IMR-90 (cell line): ENCODE results near the gene SLC6A7. TPM values are rescaled to one million over a fixed set of nuclear protein-coding genes. Genes with fewer than 3 reads are reported as not detected.

Source experiments
- ATAC-seq: fragments of 200-7000 bp; cut with Tn5 transposase; 2 replicates; pipeline ENCODE4 v1.9.1; 2020; ENCODE audit warnings: low read depth, mild to moderate bottlenecking, moderate library complexity
- BruUV-seq: library from RNA; stranded (reverse); fragments of 400-500 nt; replicated peaks from 2 replicates; lab custom pipeline; 2021; lab: Mats Ljungman, UMichigan
- CTCF ChIA-PET: fragments of 300-600 bp; formaldehyde crosslinking; extraction: SDS; loops from one replicate; lab custom pipeline; 2021; ENCODE audit warnings: antibody characterized with exemption; lab: Yijun Ruan, JAX
- POLR2A ChIA-PET: fragments of 300-600 bp; sonication (Branson Sonifier 250); formaldehyde crosslinking; loops from one replicate; lab custom pipeline; 2022; ENCODE audit warnings: antibody characterized with exemption; ENCODE audit not compliant: unreplicated experiment; lab: Charles Lee
- DNase-seq: peaks from one replicate; pipeline ENCODE4 v3.0.0; 2013
- H2AFZ ChIP-seq: replicated peaks from 2 replicates; pipeline ENCODE3; 2013; ENCODE audit warnings: low read length, mild to moderate bottlenecking; ENCODE audit not compliant: poor library complexity
- H2AK5ac ChIP-seq: 2 replicates; pipeline ENCODE4 v1.6.1; 2013; ENCODE audit warnings: low read depth, low read length, inconsistent platforms
- H2AK9ac ChIP-seq: replicated peaks from 2 replicates; pipeline ENCODE3; 2013; ENCODE audit warnings: mild to moderate bottlenecking, low read depth, low read length, moderate library complexity; ENCODE audit not compliant: poor library complexity
- H2BK120ac ChIP-seq: 2 replicates; pipeline ENCODE4 v1.6.1; 2013; ENCODE audit warnings: low read depth, low read length, inconsistent platforms
- H2BK15ac ChIP-seq: 3 replicates; pipeline ENCODE4 v1.6.1; 2013; ENCODE audit warnings: low read depth, low read length, inconsistent platforms
- H2BK20ac ChIP-seq: 2 replicates; pipeline ENCODE4 v1.6.1; 2013; ENCODE audit warnings: low read depth, mild to moderate bottlenecking, inconsistent platforms, low read length, moderate library complexity
- H2BK5ac ChIP-seq: 2 replicates; pipeline ENCODE4 v1.6.1; 2013; ENCODE audit warnings: mild to moderate bottlenecking, low read depth, low read length, inconsistent platforms; ENCODE audit not compliant: poor library complexity, severe bottlenecking
- H3K14ac ChIP-seq: replicated peaks from 2 replicates; pipeline ENCODE4 v1.6.1; 2013; ENCODE audit warnings: low read depth, low read length, inconsistent platforms
- H3K18ac ChIP-seq: 2 replicates; pipeline ENCODE4 v1.6.1; 2013; ENCODE audit warnings: low read depth, low read length, control low read depth
- H3K23ac ChIP-seq: 2 replicates; pipeline ENCODE4 v1.6.1; 2013; ENCODE audit warnings: low read depth, low read length, inconsistent platforms
- H3K27ac ChIP-seq: 2 replicates; pipeline ENCODE4 v1.5.1; 2013; ENCODE audit warnings: mild to moderate bottlenecking, control low read depth, low read length; ENCODE audit not compliant: insufficient read depth
- H3K27me3 ChIP-seq: 2 replicates; pipeline ENCODE4 v1.6.1; 2013; ENCODE audit warnings: low read length; ENCODE audit not compliant: control insufficient read depth, insufficient read depth
- H3K36me3 ChIP-seq: 2 replicates; pipeline ENCODE4 v1.6.1; 2013; ENCODE audit warnings: low read length, mixed read lengths; ENCODE audit not compliant: control insufficient read depth, insufficient read depth
- H3K4ac ChIP-seq: 2 replicates; pipeline ENCODE4 v1.6.1; 2013; ENCODE audit warnings: low read depth, low read length, inconsistent platforms
- H3K4me1 ChIP-seq: 2 replicates; pipeline ENCODE4 v1.6.1; 2013; ENCODE audit warnings: low read length, mixed read lengths; ENCODE audit not compliant: control insufficient read depth, insufficient read depth
- H3K4me2 ChIP-seq: 2 replicates; pipeline ENCODE4 v1.6.1; 2013; ENCODE audit warnings: low read depth, mild to moderate bottlenecking, control low read depth, low read length, moderate library complexity
- H3K4me3 ChIP-seq: 2 replicates; pipeline ENCODE4 v1.5.1; 2013; ENCODE audit warnings: low read depth, mild to moderate bottlenecking, control low read depth, low read length, moderate library complexity; ENCODE audit not compliant: insufficient read depth
- H3K56ac ChIP-seq: 2 replicates; pipeline ENCODE4 v1.6.1; 2013; ENCODE audit warnings: low read length, inconsistent platforms; ENCODE audit not compliant: insufficient read depth; ENCODE audit errors: extremely low read depth
- H3K79me1 ChIP-seq, 2 experiments: 2 replicates each; pipeline ENCODE4 v1.6.1; 2013; ENCODE audit warnings: low read length in 2 of 2, inconsistent platforms in 1 of 2, low read depth in 1 of 2
- H3K9ac ChIP-seq: 2 replicates; pipeline ENCODE4 v1.6.1; 2013; ENCODE audit warnings: low read depth, low read length, control low read depth
- H3K9me1 ChIP-seq: 2 replicates; pipeline ENCODE4 v1.6.1; 2013; ENCODE audit warnings: low read length, inconsistent platforms; ENCODE audit not compliant: insufficient read depth
- H3K9me3 ChIP-seq: 2 replicates; pipeline ENCODE4 v1.6.1; 2013; ENCODE audit warnings: low read length; ENCODE audit not compliant: control insufficient read depth, insufficient read depth
- H4K20me1 ChIP-seq: 2 replicates; pipeline ENCODE4 v1.6.1; 2013; ENCODE audit warnings: low read length, inconsistent platforms; ENCODE audit not compliant: insufficient read depth
- H4K5ac ChIP-seq: 2 replicates; pipeline ENCODE4 v1.6.1; 2013; ENCODE audit warnings: mild to moderate bottlenecking, low read depth, low read length, control low read depth
- H4K8ac ChIP-seq, 2 experiments: 2 replicates each; pipeline ENCODE4 v1.6.1; 2013; ENCODE audit warnings: low read depth in 2 of 2, low read length in 2 of 2, control low read depth in 1 of 2, inconsistent platforms in 1 of 2
- H4K91ac ChIP-seq: 2 replicates; pipeline ENCODE4 v1.6.1; 2013; ENCODE audit warnings: low read depth, low read length, inconsistent platforms; ENCODE audit not compliant: insufficient read depth
- BHLHE40 ChIP-seq: fragments of 150-350 bp; IDR thresholded peaks from 2 replicates; pipeline ENCODE4 v1.6.1; 2016; ENCODE audit warnings: mild to moderate bottlenecking, low read depth, low read length
- CEBPB ChIP-seq: IDR thresholded peaks from 2 replicates; pipeline ENCODE4 v1.6.1; 2012; ENCODE audit warnings: low read depth, low read length, improper control_type of control experiment
- CHD1 ChIP-seq: IDR thresholded peaks from 2 replicates; pipeline ENCODE4 v1.6.1; 2012; ENCODE audit warnings: low read depth, low read length, improper control_type of control experiment
- FOS ChIP-seq: fragments of 150-350 bp; IDR thresholded peaks from 2 replicates; pipeline ENCODE4 v1.6.1; 2016; ENCODE audit warnings: low read depth, low read length
- MAFK ChIP-seq: IDR thresholded peaks from 2 replicates; pipeline ENCODE4 v1.6.1; 2012; ENCODE audit warnings: low read depth, low read length, improper control_type of control experiment
- MXI1 ChIP-seq: IDR thresholded peaks from 2 replicates; pipeline ENCODE4 v1.6.1; 2012; ENCODE audit warnings: low read depth, mild to moderate bottlenecking, low read length, moderate library complexity, borderline replicate concordance
- NFE2L2 ChIP-seq: fragments of 150-350 bp; IDR thresholded peaks from 2 replicates; pipeline ENCODE4 v1.6.1; 2016; ENCODE audit warnings: low read depth, mild to moderate bottlenecking, low read length
- POLR2A ChIP-seq: IDR thresholded peaks from 2 replicates; pipeline ENCODE4 v1.6.1; 2012; ENCODE audit warnings: mild to moderate bottlenecking, low read depth, low read length
- RAD21 ChIP-seq: IDR thresholded peaks from 2 replicates; pipeline ENCODE4 v1.6.1; 2012; ENCODE audit warnings: low read length, improper control_type of control experiment
- RCOR1 ChIP-seq: IDR thresholded peaks from 2 replicates; pipeline ENCODE4 v1.6.1; 2012; ENCODE audit warnings: mild to moderate bottlenecking, low read length, improper control_type of control experiment; ENCODE audit not compliant: insufficient replicate concordance
- SMC3 ChIP-seq: fragments of 150-350 bp; IDR thresholded peaks from 2 replicates; pipeline ENCODE4 v1.6.1; 2016; ENCODE audit warnings: low read depth, mild to moderate bottlenecking, antibody characterized with exemption, low read length, moderate library complexity
- WGBS, 2 experiments: methylation state at CpG; one replicate each; pipeline versions ENCODE4 v1.1.5 to v1.1.7; 2013; ENCODE audit warnings: missing lambda C conversion rate in 2 of 2; ENCODE audit not compliant: insufficient read length in 1 of 2; ENCODE audit errors: extremely low coverage in 2 of 2; 5-methylcytosine and 5-hydroxymethylcytosine counted together
- dilution Hi-C: fragments of 300-500 bp; cut with HindIII; formaldehyde crosslinking; loops from one replicate; pipeline ENCODE4 v1.14.3; 2018; ENCODE audit warnings: low sequenced_read_pairs; ENCODE audit not compliant: unreplicated experiment
- in situ Hi-C: fragments of 300-500 bp; cut with MboI; formaldehyde crosslinking; loops from 3 replicates; pipeline ENCODE4 v1.14.3; 2019; ENCODE audit warnings: low sequenced_read_pairs, inconsistent platforms, mixed read lengths
- intact Hi-C: fragments of 100-400 bp; cut with micrococcal nuclease; formaldehyde crosslinking; loops from 2 replicates; pipeline ENCODE4 v1.10.0; 2022
- polyA plus RNA-seq, 3 experiments: library from polyadenylated mRNA; depleted of rRNA; stranded (reverse); fragments of >200 nt; gene quantifications; 2 replicates each; pipeline ENCODE4 v1.2.3, GENCODE V29; 2012; ENCODE audit warnings: low replicate concordance in 1 of 3
- total RNA-seq: library from RNA; depleted of rRNA; stranded (reverse); fragments of >200 nt; gene quantifications from 2 replicates; pipeline ENCODE4 v1.2.3, GENCODE V29; 2012
- TF ChIP-seq, protein P1 (sequence below): conservative IDR thresholded peaks from 2 replicates; pipeline ENCODE4 v1.5.1; 2012; ENCODE audit warnings: mild to moderate bottlenecking, low read depth, low read length, improper control_type of control experiment
- TF ChIP-seq, protein P2 (sequence below): fragments of 150-350 bp; IDR thresholded peaks from 2 replicates; pipeline ENCODE4 v1.6.1; 2016; ENCODE audit warnings: low read depth, mild to moderate bottlenecking, low read length, moderate library complexity, borderline replicate concordance
- TF ChIP-seq, protein P3 (sequence below): fragments of 150-350 bp; IDR thresholded peaks from 2 replicates; pipeline ENCODE4 v1.6.1; 2017; ENCODE audit warnings: mild to moderate bottlenecking, antibody characterized with exemption, low read length, low read depth

The SLC6A7 gene
- total and polyA plus RNA-seq, 2 of the 4 experiments (the other 2 are of a cell fraction), result under 0.01 TPM; not detected in 1

DNA sequence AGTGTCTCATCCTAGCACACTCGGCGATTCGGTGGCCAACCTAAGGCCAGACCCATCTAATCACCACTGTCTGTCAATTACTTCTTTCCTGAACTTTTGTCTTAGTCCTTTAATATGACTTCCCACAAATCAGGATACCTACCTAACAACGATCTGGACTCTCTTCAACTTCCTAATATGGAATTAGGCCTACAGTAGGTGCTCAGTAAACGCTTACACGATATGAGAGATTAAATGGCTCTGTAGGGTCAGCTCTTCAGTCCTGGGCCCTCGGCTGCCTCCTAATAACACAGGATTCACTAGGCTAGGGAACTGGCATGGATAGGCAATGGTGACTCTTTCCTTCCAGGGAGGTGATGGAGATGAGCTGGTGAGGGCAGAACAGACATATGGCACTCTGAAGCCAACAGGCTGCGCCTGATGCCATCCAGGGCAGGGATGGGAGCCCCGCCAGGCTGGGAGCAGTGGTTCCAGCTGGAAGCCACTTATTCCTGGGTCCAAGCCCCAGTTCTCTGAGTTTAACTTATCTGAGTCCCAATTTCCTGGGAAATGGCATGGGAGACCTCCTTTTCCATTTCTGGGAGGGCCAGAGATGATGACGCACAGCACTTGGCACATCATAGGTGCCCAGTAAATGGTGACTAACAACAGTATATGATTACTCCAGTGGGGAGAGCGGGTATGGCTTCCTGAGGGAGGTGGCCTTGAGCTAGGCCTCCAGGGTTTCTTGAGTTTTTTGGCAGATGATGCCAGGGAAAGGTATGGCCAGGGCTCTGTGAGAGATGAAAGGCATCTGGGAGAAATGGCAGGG lies 41.5 kb upstream of the SLC6A7 start:
- H4K20me1 ChIP-seq, result peaks cover 43% of the 10 kb centered on the region
- H3K4me3 ChIP-seq, result no peak overlapping the region
- peak overlapping the region; percentile 29; the same call in 1 of the 2 replicates for H3K27ac ChIP-seq
- dilution Hi-C loops, result no loop called here
- H3K9me1 ChIP-seq, result peaks cover 27% of the 10 kb centered on the region
- H3K56ac ChIP-seq, result no peak overlapping the region
- peaks cover 54% of the 10 kb centered on the region for H3K4me1 ChIP-seq
- no peaks in the 10 kb centered on the region for H3K9me3 ChIP-seq
- intact Hi-C loops, result no loop called here
- peaks cover 54% of the 10 kb centered on the region for H3K36me3 ChIP-seq
- H4K91ac ChIP-seq, result peak overlapping the region; percentile 28
- peak overlapping the region; percentile 5 for H2AK9ac ChIP-seq
- H2BK15ac ChIP-seq, result no peak overlapping the region
- no peak overlapping the region for H2AFZ ChIP-seq
- peak overlapping the region; percentile 26; the same call in 1 of the 2 replicates for H2BK20ac ChIP-seq
- peak overlapping the region; percentile 20 to 52; a peak in 3 of 4 replicates for H4K8ac ChIP-seq
- peak overlapping the region; percentile 62; the same call in 1 of the 2 replicates for H2BK120ac ChIP-seq
- in situ Hi-C loops, result no loop called here
- WGBS, 2 experiments, result 86% methylated on average over 2 of the region's 11 CpGs; no CpG with 5 or more reads in 1 of the 2 experiments
- POLR2A ChIA-PET, result no interaction called here
- H2AK5ac ChIP-seq, result peak overlapping the region; percentile 77; the same call in 1 of the 2 replicates
- H3K14ac ChIP-seq, result peak overlapping the region; percentile 50
- CTCF ChIA-PET, result interaction anchor here (1.2 kb wide), 1 partner anchor 158 kb away, joined by 3 read pairs; no protein-coding TSS in a partner anchor
- no peak overlapping the region for H3K4me2 ChIP-seq
- H3K27me3 ChIP-seq, result no peaks in the 10 kb centered on the region
- no peak overlapping the region for H3K18ac ChIP-seq
- H3K23ac ChIP-seq, result peak overlapping the region; percentile 78
- DNase-seq (peak; percentile 45), ATAC-seq (no peak)
- peak overlapping the region; percentile 54; the same call in 1 of the 2 replicates for H3K4ac ChIP-seq
- peaks cover 3 to 82% of the 10 kb centered on the region in 2 experiments for H3K79me1 ChIP-seq
- H3K9ac ChIP-seq, result no peak overlapping the region
- no TSS peak for BruUV-seq
- peak overlapping the region; percentile 35; the same call in 1 of the 2 replicates for H4K5ac ChIP-seq
- peak overlapping the region; percentile 42 for H2BK5ac ChIP-seq
- TF ChIP-seq MAFK (no peak), NFE2L2 (no peak), POLR2A (no peak), SMC3 (no peak), FOS (no peak), CHD1 (no peak), RAD21 (no peak), RCOR1 (no peak), CEBPB (no peak), BHLHE40 (no peak), MXI1 (no peak)
- TF ChIP-seq, protein P1, sequence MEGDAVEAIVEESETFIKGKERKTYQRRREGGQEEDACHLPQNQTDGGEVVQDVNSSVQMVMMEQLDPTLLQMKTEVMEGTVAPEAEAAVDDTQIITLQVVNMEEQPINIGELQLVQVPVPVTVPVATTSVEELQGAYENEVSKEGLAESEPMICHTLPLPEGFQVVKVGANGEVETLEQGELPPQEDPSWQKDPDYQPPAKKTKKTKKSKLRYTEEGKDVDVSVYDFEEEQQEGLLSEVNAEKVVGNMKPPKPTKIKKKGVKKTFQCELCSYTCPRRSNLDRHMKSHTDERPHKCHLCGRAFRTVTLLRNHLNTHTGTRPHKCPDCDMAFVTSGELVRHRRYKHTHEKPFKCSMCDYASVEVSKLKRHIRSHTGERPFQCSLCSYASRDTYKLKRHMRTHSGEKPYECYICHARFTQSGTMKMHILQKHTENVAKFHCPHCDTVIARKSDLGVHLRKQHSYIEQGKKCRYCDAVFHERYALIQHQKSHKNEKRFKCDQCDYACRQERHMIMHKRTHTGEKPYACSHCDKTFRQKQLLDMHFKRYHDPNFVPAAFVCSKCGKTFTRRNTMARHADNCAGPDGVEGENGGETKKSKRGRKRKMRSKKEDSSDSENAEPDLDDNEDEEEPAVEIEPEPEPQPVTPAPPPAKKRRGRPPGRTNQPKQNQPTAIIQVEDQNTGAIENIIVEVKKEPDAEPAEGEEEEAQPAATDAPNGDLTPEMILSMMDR, result no peak
- TF ChIP-seq, protein P2, sequence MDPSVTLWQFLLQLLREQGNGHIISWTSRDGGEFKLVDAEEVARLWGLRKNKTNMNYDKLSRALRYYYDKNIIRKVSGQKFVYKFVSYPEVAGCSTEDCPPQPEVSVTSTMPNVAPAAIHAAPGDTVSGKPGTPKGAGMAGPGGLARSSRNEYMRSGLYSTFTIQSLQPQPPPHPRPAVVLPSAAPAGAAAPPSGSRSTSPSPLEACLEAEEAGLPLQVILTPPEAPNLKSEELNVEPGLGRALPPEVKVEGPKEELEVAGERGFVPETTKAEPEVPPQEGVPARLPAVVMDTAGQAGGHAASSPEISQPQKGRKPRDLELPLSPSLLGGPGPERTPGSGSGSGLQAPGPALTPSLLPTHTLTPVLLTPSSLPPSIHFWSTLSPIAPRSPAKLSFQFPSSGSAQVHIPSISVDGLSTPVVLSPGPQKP, result no peak
- TF ChIP-seq, protein P3, sequence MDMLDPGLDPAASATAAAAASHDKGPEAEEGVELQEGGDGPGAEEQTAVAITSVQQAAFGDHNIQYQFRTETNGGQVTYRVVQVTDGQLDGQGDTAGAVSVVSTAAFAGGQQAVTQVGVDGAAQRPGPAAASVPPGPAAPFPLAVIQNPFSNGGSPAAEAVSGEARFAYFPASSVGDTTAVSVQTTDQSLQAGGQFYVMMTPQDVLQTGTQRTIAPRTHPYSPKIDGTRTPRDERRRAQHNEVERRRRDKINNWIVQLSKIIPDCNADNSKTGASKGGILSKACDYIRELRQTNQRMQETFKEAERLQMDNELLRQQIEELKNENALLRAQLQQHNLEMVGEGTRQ, result no peak
